ENCODE data around the gene DMKN. TPM values are rescaled to one million over a fixed set of nuclear protein-coding genes. Genes with fewer than 3 reads are reported as not detected.

Gene DMKN
- total RNA-seq, 2 experiments from 2014 or later: not detected

- POLR2A ChIA-PET: no interaction called here
- Mint-ChIP-seq H3K27ac (no peak within 1 kb of the TSS), H3K4me1 (peaks cover 4% of the 10 kb centered on the region), H3K27me3 (peaks cover 24% of the 10 kb centered on the region), H3K9me3 (no peaks in the 10 kb centered on the region), H3K36me3 (ENCODE audit: low read depth) (no peaks in the 10 kb centered on the region), H3K4me3 (no peak within 1 kb of the TSS)
- DNase-seq: no peak
- CTCF ChIA-PET: no interaction called here
Observed at GRCh38 chr19:35528218-35529038, 15.0 kb upstream of the DMKN start, which contains the start of gene SBSN. Gene SBSN (minus strand): TSS chr19:35528311. CDS start chr19:35528281, 30 bp downstream.

GRCh38 chr19:35525873-35526272, 12.4 kb upstream of the DMKN start:
- CTCF ChIA-PET: no interaction called here
- Mint-ChIP-seq H3K4me3 (no peak overlapping the region), H3K36me3 (ENCODE audit: low read depth) (no peaks in the 10 kb centered on the region), H3K27ac (no peak overlapping the region), H3K9me3 (no peaks in the 10 kb centered on the region), H3K27me3 (peaks cover 12% of the 10 kb centered on the region), H3K4me1 (no peaks in the 10 kb centered on the region)
- POLR2A ChIA-PET: no interaction called here
- no peak for DNase-seq

- ChIA-PET CTCF (no interaction called here), POLR2A (no interaction called here)
- H3K36me3 Mint-ChIP-seq (ENCODE audit: low read depth): no peaks in the 10 kb centered on the region
- no peaks in the 10 kb centered on the region for H3K9me3 Mint-ChIP-seq
- H3K27me3 Mint-ChIP-seq: peaks cover 7% of the 10 kb centered on the region
- DNase-seq: no peak
- H3K4me3 Mint-ChIP-seq: no peak overlapping the region
- H3K4me1 Mint-ChIP-seq: no peaks in the 10 kb centered on the region
- no peak overlapping the region for H3K27ac Mint-ChIP-seq
Observed at GRCh38 chr19:35524181-35524837, 10.9 kb upstream of the DMKN start.

GRCh38 chr19:35522745-35523327, 9.4 kb upstream of the DMKN start:
- Mint-ChIP-seq H3K9me3 (no peaks in the 10 kb centered on the region), H3K27ac (no peak overlapping the region), H3K4me3 (no peak overlapping the region), H3K36me3 (ENCODE audit: low read depth) (no peaks in the 10 kb centered on the region), H3K4me1 (no peaks in the 10 kb centered on the region), H3K27me3 (peaks cover 3% of the 10 kb centered on the region)
- ChIA-PET POLR2A (interaction anchor here (0.7 kb wide), 1 partner anchor 62 kb away, joined by 6 read pairs; no protein-coding TSS in a partner anchor), CTCF (interaction anchor here (1.2 to 1.7 kb wide), 2 partner anchors 8 to 9 kb away, joined by 3 read pairs; no protein-coding TSS in a partner anchor)
- no peak for DNase-seq

- no peak for DNase-seq
- H3K27ac Mint-ChIP-seq: no peak overlapping the region
- H3K9me3 Mint-ChIP-seq: no peaks in the 10 kb centered on the region
- H3K27me3 Mint-ChIP-seq: peaks cover 6% of the 10 kb centered on the region
- H3K4me1 Mint-ChIP-seq: no peaks in the 10 kb centered on the region
- CTCF ChIA-PET: interaction anchor here (1.2 to 1.7 kb wide), 3 partner anchors 10 to 14 kb away, joined by 3 read pairs; no protein-coding TSS in a partner anchor
- POLR2A ChIA-PET: interaction anchor here (0.7 kb wide), 1 partner anchor 585 kb away, joined by 3 read pairs; no protein-coding TSS in a partner anchor
- H3K36me3 Mint-ChIP-seq (ENCODE audit: low read depth): no peaks in the 10 kb centered on the region
- H3K4me3 Mint-ChIP-seq: no peak overlapping the region
Observed at GRCh38 chr19:35521124-35521743, 7.8 kb upstream of the DMKN start.

GRCh38 chr19:35519291-35519690, 5.8 kb upstream of the DMKN start:
- Mint-ChIP-seq H3K9me3 (no peaks in the 10 kb centered on the region), H3K4me1 (no peaks in the 10 kb centered on the region), H3K27ac (no peak overlapping the region), H3K4me3 (no peak overlapping the region), H3K27me3 (peaks cover 7% of the 10 kb centered on the region), H3K36me3 (ENCODE audit: low read depth) (no peaks in the 10 kb centered on the region)
- no peak for DNase-seq
- POLR2A ChIA-PET: no interaction called here
- CTCF ChIA-PET: interaction anchor here (1.1 to 1.5 kb wide), 2 partner anchors 46 to 112 kb away, joined by 3 read pairs; no protein-coding TSS in a partner anchor

GRCh38 chr19:35518313-35518712, 4.9 kb upstream of the DMKN start:
- H3K27me3 Mint-ChIP-seq: peaks cover 5% of the 10 kb centered on the region
- ChIA-PET POLR2A (no interaction called here), CTCF (interaction anchor here (1.6 kb wide), 1 partner anchor 9 kb away, joined by 3 read pairs; no protein-coding TSS in a partner anchor)
- no peaks in the 10 kb centered on the region for H3K36me3 Mint-ChIP-seq (ENCODE audit: low read depth)
- H3K4me3 Mint-ChIP-seq: no peak overlapping the region
- H3K4me1 Mint-ChIP-seq: no peaks in the 10 kb centered on the region
- DNase-seq: no peak
- H3K27ac Mint-ChIP-seq: no peak overlapping the region
- no peaks in the 10 kb centered on the region for H3K9me3 Mint-ChIP-seq

GRCh38 chr19:35517342-35517741, 3.9 kb upstream of the DMKN start:
- Mint-ChIP-seq H3K4me3 (no peak overlapping the region), H3K27ac (no peak overlapping the region), H3K4me1 (no peaks in the 10 kb centered on the region), H3K36me3 (ENCODE audit: low read depth) (no peaks in the 10 kb centered on the region), H3K9me3 (no peaks in the 10 kb centered on the region), H3K27me3 (peaks cover 5% of the 10 kb centered on the region)
- ChIA-PET POLR2A (no interaction called here), CTCF (interaction anchor here (1.6 kb wide), 1 partner anchor 9 kb away, joined by 3 read pairs; no protein-coding TSS in a partner anchor)
- DNase-seq: no peak

- Mint-ChIP-seq H3K4me1 (no peaks in the 10 kb centered on the region), H3K27ac (no peak overlapping the region), H3K36me3 (ENCODE audit: low read depth) (no peaks in the 10 kb centered on the region), H3K27me3 (peaks cover 13% of the 10 kb centered on the region), H3K9me3 (no peaks in the 10 kb centered on the region), H3K4me3 (no peak overlapping the region)
- POLR2A ChIA-PET: no interaction called here
- CTCF ChIA-PET: no interaction called here
- DNase-seq: no peak
Observed at GRCh38 chr19:35516310-35516709, 2.9 kb upstream of the DMKN start.

GRCh38 chr19:35514282-35514809, 897 bp upstream of the DMKN start:
- H3K36me3 Mint-ChIP-seq (ENCODE audit: low read depth): no peaks in the 10 kb centered on the region
- no peak overlapping the region for H3K27ac Mint-ChIP-seq
- no peak overlapping the region for H3K4me3 Mint-ChIP-seq
- no peak for DNase-seq
- peaks cover 12% of the 10 kb centered on the region for H3K4me1 Mint-ChIP-seq
- H3K9me3 Mint-ChIP-seq: no peaks in the 10 kb centered on the region
- H3K27me3 Mint-ChIP-seq: peaks cover 29% of the 10 kb centered on the region
- ChIA-PET POLR2A (no interaction called here), CTCF (interaction anchor here (0.6 to 0.7 kb wide), 4 partner anchors 10 to 371 kb away, joined by 3 read pairs; no protein-coding TSS in a partner anchor)

- H3K9me3 Mint-ChIP-seq: no peaks in the 10 kb centered on the region
- peaks cover 42% of the 10 kb centered on the region for H3K27me3 Mint-ChIP-seq
- H3K4me1 Mint-ChIP-seq: peaks cover 15% of the 10 kb centered on the region
- CTCF ChIA-PET: no interaction called here
- DNase-seq: no peak
- no peak overlapping the region for H3K27ac Mint-ChIP-seq
- POLR2A ChIA-PET: interaction anchor here (0.8 kb wide), 1 partner anchor 147 kb away, joined by 3 read pairs; no protein-coding TSS in a partner anchor
- no peaks in the 10 kb centered on the region for H3K36me3 Mint-ChIP-seq (ENCODE audit: low read depth)
- no peak overlapping the region for H3K4me3 Mint-ChIP-seq
Observed at GRCh38 chr19:35512831-35513627, 420 bp downstream of the DMKN start.

- no peaks in the 10 kb centered on the region for H3K36me3 Mint-ChIP-seq (ENCODE audit: low read depth)
- no peak overlapping the region for H3K4me3 Mint-ChIP-seq
Observed at GRCh38 chr19:35511337-35511736, 2.1 kb downstream of the DMKN start.

More at GRCh38 chr19:35511337-35511736, 2.1 kb downstream of the DMKN start:
- Mint-ChIP-seq H3K27ac (no peak overlapping the region), H3K4me1 (peaks cover 15% of the 10 kb centered on the region), H3K27me3 (peaks cover 48% of the 10 kb centered on the region), H3K9me3 (no peaks in the 10 kb centered on the region)
- DNase-seq: no peak
- POLR2A ChIA-PET: no interaction called here
- CTCF ChIA-PET: interaction anchor here (0.5 to 1.5 kb wide), 8 partner anchors 10 to 180 kb away, joined by 3 to 6 read pairs (median 3); no protein-coding TSS in a partner anchor

Data from activated CD4-positive, alpha-beta T cell treated with anti-CD3 and anti-CD28 coated beads, Interleukin-2, amount 10 ng/mL, durations not matched to agents 7 days and 5 days (primary cell).